ENCODE data around the gene ACOX1. TPM values are rescaled to one million over a fixed set of nuclear protein-coding genes. Genes with fewer than 3 reads are reported as not detected.

ACOX1 gene
- total and polyA plus RNA-seq, 2 of the 13 experiments (the other 11 are each of a cell fraction or from before 2014, with no cell fraction given) = 86.4 to 120 TPM

DNA sequence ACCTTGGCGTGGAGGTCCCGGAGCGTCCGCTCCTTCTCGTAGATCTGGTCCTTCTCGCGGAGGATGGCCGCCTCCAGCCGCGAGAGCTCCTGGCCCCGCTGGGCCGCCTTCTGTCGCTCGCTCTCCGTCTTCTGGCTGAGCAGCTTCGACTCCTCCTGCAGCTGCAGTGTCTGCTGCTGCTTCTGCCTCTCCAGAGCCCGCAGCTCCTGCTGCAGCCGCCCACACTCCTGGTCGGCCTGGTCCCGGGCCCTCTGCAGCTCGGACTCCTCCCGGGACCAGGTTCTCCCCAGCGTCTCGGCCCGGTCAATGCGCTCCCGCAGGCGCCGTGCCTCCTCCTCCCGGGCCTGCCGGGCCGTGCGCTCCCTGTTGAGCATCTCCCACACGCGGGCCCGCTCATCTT lies 29.2 kb upstream of the ACOX1 start:
- intact Hi-C loops (cut with micrococcal nuclease; ENCODE audit: unreplicated experiment) = no loop called here
- 98% methylated on average over 36 of the region's 36 CpGs for WGBS (ENCODE audit: low lambda C conversion rate)
- no TSS peak for BruUV-seq (replicated peaks)
- in situ Hi-C loops (cut with HindIII; ENCODE audit: extremely low pct_ligation_motif_present, low pct_unique_long_range_greater_than_20kb) = loop anchor here (5.0 kb wide), 2 partner anchors 51 to 101 kb away; no protein-coding TSS in a partner anchor
- Histone ChIP-seq H3K4me1 (ENCODE audit: insufficient read depth, low read length) (peaks cover 28% of the 10 kb centered on the region), H4K20me1 (ENCODE audit: insufficient read depth, low read length) (no peaks in the 10 kb centered on the region), H2AFZ (ENCODE audit: low read length) (no peak overlapping the region), H3K9ac (ENCODE audit: insufficient read depth, low read depth, low read length) (no peak overlapping the region), H3K27ac (ENCODE audit: extremely low read length, insufficient read depth, low read length) (no peak overlapping the region), H3K4me2 (ENCODE audit: low read depth, low read length) (no peak overlapping the region), H3K27me3 (ENCODE audit: control insufficient read depth in 1 of 2, insufficient read depth in 2 of 2, low read length in 2 of 2) (no peaks in the 10 kb centered on the region), H3K36me3 (replicated peaks in 1 of 2; ENCODE audit: control insufficient read depth in 1 of 2, insufficient read depth in 2 of 2, low read length in 2 of 2) (peaks cover 0 to 6% of the 10 kb centered on the region in 2 experiments; a peak in 2 of 5 replicates), H3K79me2 (ENCODE audit: insufficient read depth, low read length) (no peaks in the 10 kb centered on the region), H3K4me3 (replicated peaks in 1 of 3; ENCODE audit: insufficient read depth in 1 of 3, low read depth in 2 of 3, low read length in 3 of 3) (no peak overlapping the region), H3K9me3 (ENCODE audit: low read length) (no peaks in the 10 kb centered on the region)
- DNase-seq (ENCODE audit: low spot score) (no peak), ATAC-seq (no peak), FAIRE-seq (no peak)
- CTCF ChIA-PET (ENCODE audit: low intra/inter-chr PET ratio, low total read pairs) = no interaction called here
- POLR2A ChIA-PET = interaction anchor here (0.5 to 1.5 kb wide), 3 partner anchors 24 to 103 kb away, joined by 4 read pairs; partner anchors contain the start of gene MRPL38
- TF ChIP-seq NFIC (IDR thresholded peaks at IDR 0.05; ENCODE audit: low read length) (no peak), MATR3 (CRISPR knock-in tag; IDR thresholded peaks at IDR 0.05) (no peak), FOXP1 (IDR thresholded peaks at IDR 0.05) (no peak), FOXP1 (CRISPR knock-in tag; IDR thresholded peaks at IDR 0.05) (no peak), AGO2 (optimal IDR thresholded peaks at IDR 0.05; ENCODE audit: low read depth, low read length) (peak; percentile 1)
- TF ChIP-seq, protein P1, sequence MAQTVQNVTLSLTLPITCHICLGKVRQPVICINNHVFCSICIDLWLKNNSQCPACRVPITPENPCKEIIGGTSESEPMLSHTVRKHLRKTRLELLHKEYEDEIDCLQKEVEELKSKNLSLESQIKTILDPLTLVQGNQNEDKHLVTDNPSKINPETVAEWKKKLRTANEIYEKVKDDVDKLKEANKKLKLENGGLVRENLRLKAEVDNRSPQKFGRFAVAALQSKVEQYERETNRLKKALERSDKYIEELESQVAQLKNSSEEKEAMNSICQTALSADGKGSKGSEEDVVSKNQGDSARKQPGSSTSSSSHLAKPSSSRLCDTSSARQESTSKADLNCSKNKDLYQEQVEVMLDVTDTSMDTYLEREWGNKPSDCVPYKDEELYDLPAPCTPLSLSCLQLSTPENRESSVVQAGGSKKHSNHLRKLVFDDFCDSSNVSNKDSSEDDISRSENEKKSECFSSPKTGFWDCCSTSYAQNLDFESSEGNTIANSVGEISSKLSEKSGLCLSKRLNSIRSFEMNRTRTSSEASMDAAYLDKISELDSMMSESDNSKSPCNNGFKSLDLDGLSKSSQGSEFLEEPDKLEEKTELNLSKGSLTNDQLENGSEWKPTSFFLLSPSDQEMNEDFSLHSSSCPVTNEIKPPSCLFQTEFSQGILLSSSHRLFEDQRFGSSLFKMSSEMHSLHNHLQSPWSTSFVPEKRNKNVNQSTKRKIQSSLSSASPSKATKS (CRISPR knock-in tag; IDR thresholded peaks at IDR 0.05) = no peak

DNA sequence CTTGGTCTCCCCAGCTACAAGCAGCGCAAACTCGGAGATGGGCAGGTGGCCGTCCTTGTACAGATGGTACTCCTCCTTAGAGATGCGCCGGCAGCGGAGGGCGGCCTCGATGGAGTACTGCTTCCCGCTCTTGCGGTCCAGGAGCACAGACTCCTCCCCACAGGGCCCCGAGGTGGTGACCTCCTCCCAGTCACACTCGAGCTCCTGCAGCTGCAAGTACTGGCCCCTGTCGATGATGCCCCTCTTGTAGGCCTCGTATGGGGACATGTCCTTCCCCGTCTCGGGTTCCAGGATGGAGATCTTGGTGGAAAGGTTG lies 28.8 kb upstream of the ACOX1 start:
- in situ Hi-C loops (cut with HindIII; ENCODE audit: extremely low pct_ligation_motif_present, low pct_unique_long_range_greater_than_20kb) (loop anchor here (5.0 kb wide), 2 partner anchors 51 to 101 kb away; no protein-coding TSS in a partner anchor), intact Hi-C loops (cut with micrococcal nuclease; ENCODE audit: unreplicated experiment) (no loop called here)
- Histone ChIP-seq H3K36me3 (replicated peaks in 1 of 2; ENCODE audit: control insufficient read depth in 1 of 2, insufficient read depth in 2 of 2, low read length in 2 of 2) (peaks cover 0 to 6% of the 10 kb centered on the region in 2 experiments; a peak in 2 of 5 replicates), H3K4me3 (replicated peaks in 1 of 3; ENCODE audit: insufficient read depth in 1 of 3, low read depth in 2 of 3, low read length in 3 of 3) (no peak overlapping the region), H3K4me2 (ENCODE audit: low read depth, low read length) (no peak overlapping the region), H3K27me3 (ENCODE audit: control insufficient read depth in 1 of 2, insufficient read depth in 2 of 2, low read length in 2 of 2) (no peaks in the 10 kb centered on the region), H2AFZ (ENCODE audit: low read length) (no peak overlapping the region), H3K27ac (ENCODE audit: extremely low read length, insufficient read depth, low read length) (no peak overlapping the region), H3K4me1 (ENCODE audit: insufficient read depth, low read length) (peaks cover 32% of the 10 kb centered on the region), H3K79me2 (ENCODE audit: insufficient read depth, low read length) (no peaks in the 10 kb centered on the region), H3K9me3 (ENCODE audit: low read length) (no peaks in the 10 kb centered on the region), H3K9ac (ENCODE audit: insufficient read depth, low read depth, low read length) (no peak overlapping the region), H4K20me1 (ENCODE audit: insufficient read depth, low read length) (no peaks in the 10 kb centered on the region)
- DNase-seq (ENCODE audit: low spot score) (no peak), ATAC-seq (no peak), FAIRE-seq (no peak)
- 91% methylated on average over 16 of the region's 16 CpGs for WGBS (ENCODE audit: low lambda C conversion rate)
- no TSS peak for BruUV-seq (replicated peaks)
- CTCF ChIA-PET (ENCODE audit: low intra/inter-chr PET ratio, low total read pairs) = no interaction called here
- POLR2A ChIA-PET = interaction anchor here (0.5 to 1.4 kb wide), 2 partner anchors 24 to 65 kb away, joined by 4 read pairs; no protein-coding TSS in a partner anchor
- TF ChIP-seq MAX (IDR thresholded peaks at IDR 0.05) (no peak), DMAP1 (CRISPR knock-in tag; IDR thresholded peaks at IDR 0.05) (no peak), ZNF562 (CRISPR knock-in tag; IDR thresholded peaks at IDR 0.05; ENCODE audit: borderline replicate concordance) (no peak), ZNF230 (CRISPR knock-in tag; IDR thresholded peaks at IDR 0.05) (no peak), PRDM15 (CRISPR knock-in tag; IDR thresholded peaks at IDR 0.05) (no peak), ZNF788 (CRISPR knock-in tag; IDR thresholded peaks at IDR 0.05; ENCODE audit: borderline replicate concordance) (no peak), SIN3B (IDR thresholded peaks at IDR 0.05; ENCODE audit: low read length) (no peak)
